PFSK-1 (cell line): Measurements from ENCODE around the gene EML1.

Experiments used
- FOXP2 ChIP-seq: optimal IDR thresholded peaks from 2 replicates; pipeline ENCODE3; 2011; ENCODE audit warnings: borderline replicate concordance, control low read depth, inconsistent platforms; ENCODE audit not compliant: insufficient read depth; ENCODE audit errors: extremely low read length, extremely low read depth
- POLR2AphosphoS5 ChIP-seq: IDR thresholded peaks from 2 replicates; pipeline ENCODE4 v1.6.1; 2012; ENCODE audit warnings: low read depth, mild to moderate bottlenecking, control low read depth, low read length, moderate library complexity
- REST ChIP-seq, 2 experiments: IDR thresholded peaks; 2 replicates each; pipeline versions ENCODE4 v1.6.1 to v1.8.0; 2011 to 2012; ENCODE audit warnings: low read depth in 2 of 2, low read length in 2 of 2, control low read depth in 1 of 2, inconsistent platforms in 1 of 2, mild to moderate bottlenecking in 1 of 2, moderate library complexity in 1 of 2; ENCODE audit not compliant: insufficient read depth in 1 of 2
- SIN3A ChIP-seq: IDR thresholded peaks from 2 replicates; pipeline ENCODE4 v1.6.1; 2012; ENCODE audit warnings: mild to moderate bottlenecking, low read length, moderate library complexity, borderline replicate concordance; ENCODE audit not compliant: insufficient read depth
- TAF1 ChIP-seq: IDR thresholded peaks from 2 replicates; pipeline ENCODE4 v1.6.1; 2012; ENCODE audit warnings: low read length, control low read depth, borderline replicate concordance; ENCODE audit not compliant: insufficient read depth

Gene EML1

GRCh38 chr14:99749763-99750715, 43.2 kb upstream of the EML1 start:
- TF ChIP-seq POLR2AphosphoS5 (no peak), FOXP2 (no peak), TAF1 (no peak), SIN3A (no peak), REST (IDR thresholded peaks at IDR 0.05; ENCODE audit: insufficient read depth in 1 of 2, low read depth in 2 of 2, low read length in 2 of 2) (no peak)

GRCh38 chr14:99750746-99751450, 42.3 kb upstream of the EML1 start:
- TF ChIP-seq REST (IDR thresholded peaks at IDR 0.05; ENCODE audit: insufficient read depth in 1 of 2, low read depth in 2 of 2, low read length in 2 of 2) (no peak), POLR2AphosphoS5 (no peak), FOXP2 (no peak), SIN3A (no peak), TAF1 (no peak)

DNA sequence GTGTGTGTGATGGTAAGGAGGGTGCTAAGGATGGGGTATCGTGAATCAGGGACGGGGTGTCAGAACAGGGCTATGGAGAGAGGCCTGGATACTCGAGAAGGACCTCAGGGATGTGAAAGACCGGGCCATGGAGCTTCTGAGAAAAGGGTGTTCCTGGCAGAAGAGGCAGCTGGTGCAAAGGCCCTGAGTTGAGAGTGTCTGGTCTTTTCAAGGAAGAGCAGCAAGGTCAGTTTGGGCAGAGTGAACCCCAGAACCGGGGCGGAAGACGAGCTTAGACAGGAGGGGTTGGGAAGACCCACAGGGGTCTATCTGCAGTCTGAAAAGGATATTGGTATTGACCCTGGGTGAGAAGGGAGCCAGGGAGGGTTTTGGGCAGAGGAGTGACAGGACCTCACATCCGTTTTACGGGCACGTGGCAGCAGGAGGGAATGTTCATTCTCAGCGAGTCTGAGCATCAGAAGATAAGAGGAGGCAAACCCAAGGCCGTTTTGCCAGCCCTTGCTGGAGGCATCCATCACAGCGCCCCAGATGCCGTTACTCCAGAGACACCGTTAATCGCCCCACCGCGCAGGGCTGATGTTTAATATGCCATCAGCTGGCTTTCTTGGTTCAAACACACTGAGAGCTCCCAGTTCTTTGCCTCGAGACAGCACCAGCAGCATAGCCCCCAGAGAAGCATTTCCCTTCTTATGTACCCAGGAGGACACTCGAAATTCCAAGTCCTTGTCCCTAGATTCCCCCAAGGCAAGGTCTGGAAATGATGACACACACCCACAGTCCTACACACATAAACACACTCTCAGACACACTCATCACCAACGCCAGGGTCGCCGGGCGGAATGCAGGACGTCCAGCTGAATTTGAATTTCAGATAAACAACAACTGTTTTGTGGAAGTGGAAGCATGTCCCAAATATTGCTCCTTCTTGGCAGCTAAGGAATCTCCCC, 41.4 kb upstream of the EML1 start:
- TF ChIP-seq FOXP2, result no peak
- TF ChIP-seq POLR2AphosphoS5, result no peak
- TF ChIP-seq REST (IDR thresholded peaks at IDR 0.05; ENCODE audit: insufficient read depth in 1 of 2, low read depth in 2 of 2, low read length in 2 of 2), result no peak
- no peak for TF ChIP-seq TAF1
- TF ChIP-seq SIN3A, result no peak

GRCh38 chr14:99752486-99753121, 40.6 kb upstream of the EML1 start:
- TF ChIP-seq REST (IDR thresholded peaks at IDR 0.05; ENCODE audit: insufficient read depth in 1 of 2, low read depth in 2 of 2, low read length in 2 of 2), result no peak
- no peak for TF ChIP-seq TAF1
- no peak for TF ChIP-seq SIN3A
- TF ChIP-seq FOXP2, result no peak
- TF ChIP-seq POLR2AphosphoS5, result no peak
